Mesendoderm (in vitro differentiated cells): Measurements from ENCODE around the gene ERBB4.

ENCODE experiments used
- DNase-seq: peaks from one replicate; pipeline ENCODE4 v3.0.0; 2013
- H2AK5ac ChIP-seq: 2 replicates; pipeline ENCODE4 v1.6.1; 2013; ENCODE audit warnings: low read length, inconsistent platforms
- H2BK120ac ChIP-seq: 2 replicates; pipeline ENCODE4 v1.6.1; 2013; ENCODE audit warnings: low read depth, mild to moderate bottlenecking, low read length, moderate library complexity, mixed read lengths
- H2BK15ac ChIP-seq: replicated peaks from 2 replicates; pipeline ENCODE4 v1.6.1; 2013; ENCODE audit warnings: low read depth, mild to moderate bottlenecking, moderate library complexity
- H2BK5ac ChIP-seq: 2 replicates; pipeline ENCODE4 v1.6.1; 2013; ENCODE audit warnings: low read length, inconsistent platforms
- H3K18ac ChIP-seq: 2 replicates; pipeline ENCODE4 v1.6.1; 2013; ENCODE audit warnings: mild to moderate bottlenecking, low read length, mixed read lengths
- H3K23ac ChIP-seq: one replicate; pipeline ENCODE4 v1.6.1; 2013; ENCODE audit warnings: low read length
- H3K27ac ChIP-seq: 2 replicates; pipeline ENCODE4 v1.5.1; 2013; ENCODE audit warnings: low read depth, mild to moderate bottlenecking, inconsistent platforms, low read length, moderate library complexity
- H3K27me3 ChIP-seq: 2 replicates; pipeline ENCODE4 v1.6.1; 2013; ENCODE audit warnings: low read length, control low read depth, mild to moderate bottlenecking, inconsistent platforms; ENCODE audit not compliant: insufficient read depth, poor library complexity
- H3K36me3 ChIP-seq: 2 replicates; pipeline ENCODE4 v1.6.1; 2013; ENCODE audit warnings: low read length, inconsistent platforms; ENCODE audit not compliant: control insufficient read depth, insufficient read depth
- H3K4ac ChIP-seq: one replicate; pipeline ENCODE4 v1.6.1; 2013; ENCODE audit warnings: low read depth, mild to moderate bottlenecking, low read length, moderate library complexity
- H3K4me1 ChIP-seq: 2 replicates; pipeline ENCODE4 v1.6.1; 2013; ENCODE audit warnings: low read depth, low read length, inconsistent platforms; ENCODE audit not compliant: control insufficient read depth
- H3K4me2 ChIP-seq: 2 replicates; pipeline ENCODE4 v1.6.1; 2013; ENCODE audit warnings: low read length
- H3K4me3 ChIP-seq: 2 replicates; pipeline ENCODE4 v1.5.1; 2013; ENCODE audit warnings: mild to moderate bottlenecking, low read length
- H3K56ac ChIP-seq: one replicate; pipeline ENCODE4 v1.6.1; 2013; ENCODE audit warnings: low read length
- H3K79me1 ChIP-seq: 2 replicates; pipeline ENCODE4 v1.6.1; 2013; ENCODE audit warnings: low read length, inconsistent platforms
- H3K79me2 ChIP-seq: 2 replicates; pipeline ENCODE4 v1.6.1; 2013; ENCODE audit warnings: mild to moderate bottlenecking, low read length; ENCODE audit not compliant: control insufficient read depth, insufficient read depth
- H3K9ac ChIP-seq: 2 replicates; pipeline ENCODE4 v1.6.1; 2013; ENCODE audit warnings: low read length, inconsistent platforms
- H4K5ac ChIP-seq: one replicate; pipeline ENCODE4 v1.6.1; 2013; ENCODE audit warnings: low read length
- H4K8ac ChIP-seq: one replicate; pipeline ENCODE4 v1.6.1; 2013; ENCODE audit warnings: low read depth, mild to moderate bottlenecking, control low read depth, low read length, moderate library complexity
- WGBS: extraction: QIAGEN DNeasy Blood & Tissue Kit; methylation state at CpG from one replicate; pipeline ENCODE4 v1.1.7; 2013; ENCODE audit warnings: low lambda C conversion rate, missing lambda C conversion rate; ENCODE audit not compliant: insufficient coverage; ENCODE audit errors: extremely low coverage; 5-methylcytosine and 5-hydroxymethylcytosine counted together

The ERBB4 gene

GRCh38 chr2:211822686-211823335 lies 715.8 kb downstream of the ERBB4 start:
- Histone ChIP-seq H4K8ac (no peak overlapping the region), H3K4me1 (no peaks in the 10 kb centered on the region), H3K4ac (no peak overlapping the region), H3K18ac (no peak overlapping the region), H3K36me3 (no peaks in the 10 kb centered on the region), H3K79me2 (no peaks in the 10 kb centered on the region), H2AK5ac (no peak overlapping the region), H3K56ac (no peak overlapping the region), H2BK120ac (no peak overlapping the region), H3K23ac (no peak overlapping the region), H2BK5ac (no peak overlapping the region), H3K4me2 (no peak overlapping the region), H4K5ac (no peak overlapping the region), H3K79me1 (no peaks in the 10 kb centered on the region), H3K27ac (no peak overlapping the region), H2BK15ac (no peak overlapping the region), H3K27me3 (no peaks in the 10 kb centered on the region), H3K9ac (no peak overlapping the region), H3K4me3 (no peak overlapping the region)
- WGBS = no CpG with 5 or more reads among the region's 3 CpGs
- no peak for DNase-seq

GRCh38 chr2:211816754-211817153 lies 721.8 kb downstream of the ERBB4 start:
- no peak overlapping the region for H3K18ac ChIP-seq
- H3K4ac ChIP-seq = no peak overlapping the region
- H3K4me3 ChIP-seq = no peak overlapping the region
- no peak overlapping the region for H2BK15ac ChIP-seq
- H3K79me1 ChIP-seq = no peaks in the 10 kb centered on the region
- no peak overlapping the region for H4K8ac ChIP-seq
- H3K23ac ChIP-seq = no peak overlapping the region
- no CpG with 5 or more reads among the region's 1 CpG for WGBS
- no peak overlapping the region for H4K5ac ChIP-seq
- H2AK5ac ChIP-seq = no peak overlapping the region
- no peak overlapping the region for H2BK5ac ChIP-seq
- no peaks in the 10 kb centered on the region for H3K36me3 ChIP-seq
- H3K27me3 ChIP-seq = no peaks in the 10 kb centered on the region
- H3K27ac ChIP-seq = no peak overlapping the region
- H3K4me2 ChIP-seq = no peak overlapping the region
- H2BK120ac ChIP-seq = no peak overlapping the region
- H3K4me1 ChIP-seq = no peaks in the 10 kb centered on the region
- no peaks in the 10 kb centered on the region for H3K79me2 ChIP-seq
- H3K9ac ChIP-seq = no peak overlapping the region
- H3K56ac ChIP-seq = no peak overlapping the region
- no peak for DNase-seq

- H3K79me2 ChIP-seq = no peaks in the 10 kb centered on the region
- H3K18ac ChIP-seq = no peak overlapping the region
- H3K4me3 ChIP-seq = no peak overlapping the region
- H3K23ac ChIP-seq = no peak overlapping the region
- no peak overlapping the region for H2BK15ac ChIP-seq
- no peaks in the 10 kb centered on the region for H3K36me3 ChIP-seq
- no peak overlapping the region for H4K8ac ChIP-seq
- H3K27ac ChIP-seq = no peak overlapping the region
- no peak overlapping the region for H2BK120ac ChIP-seq
- peak; percentile 31 for DNase-seq
- no peaks in the 10 kb centered on the region for H3K79me1 ChIP-seq
- H2AK5ac ChIP-seq = no peak overlapping the region
- no peak overlapping the region for H3K9ac ChIP-seq
- no peak overlapping the region for H3K4me2 ChIP-seq
- H4K5ac ChIP-seq = no peak overlapping the region
- no CpG with 5 or more reads among the region's 4 CpGs for WGBS
- H3K4ac ChIP-seq = no peak overlapping the region
- no peaks in the 10 kb centered on the region for H3K4me1 ChIP-seq
- no peak overlapping the region for H2BK5ac ChIP-seq
- H3K56ac ChIP-seq = no peak overlapping the region
- no peaks in the 10 kb centered on the region for H3K27me3 ChIP-seq
Measured at GRCh38 chr2:211812587-211812986, 726.0 kb downstream of the ERBB4 start.

- DNase-seq = no peak
- H3K18ac ChIP-seq = no peak overlapping the region
- no peak overlapping the region for H3K4me3 ChIP-seq
- no peak overlapping the region for H2AK5ac ChIP-seq
- no peak overlapping the region for H2BK15ac ChIP-seq
- H3K23ac ChIP-seq = no peak overlapping the region
- no peaks in the 10 kb centered on the region for H3K4me1 ChIP-seq
- H3K36me3 ChIP-seq = no peaks in the 10 kb centered on the region
- no peaks in the 10 kb centered on the region for H3K79me2 ChIP-seq
- no peak overlapping the region for H3K27ac ChIP-seq
- H3K56ac ChIP-seq = no peak overlapping the region
- H4K5ac ChIP-seq = no peak overlapping the region
- H3K4me2 ChIP-seq = no peak overlapping the region
- no peak overlapping the region for H2BK5ac ChIP-seq
- no peak overlapping the region for H4K8ac ChIP-seq
- no peaks in the 10 kb centered on the region for H3K27me3 ChIP-seq
- H3K4ac ChIP-seq = no peak overlapping the region
- no peaks in the 10 kb centered on the region for H3K79me1 ChIP-seq
- H3K9ac ChIP-seq = no peak overlapping the region
- no peak overlapping the region for H2BK120ac ChIP-seq
- WGBS = no CpG with 5 or more reads among the region's 4 CpGs
Measured at GRCh38 chr2:211802666-211803065, 735.9 kb downstream of the ERBB4 start.

- Histone ChIP-seq H3K18ac (no peak overlapping the region), H3K23ac (no peak overlapping the region), H3K4me1 (no peaks in the 10 kb centered on the region), H2BK15ac (no peak overlapping the region), H2BK5ac (no peak overlapping the region), H3K79me2 (no peaks in the 10 kb centered on the region), H3K27me3 (no peaks in the 10 kb centered on the region), H3K9ac (no peak overlapping the region), H3K4me3 (no peak overlapping the region), H2AK5ac (no peak overlapping the region), H3K79me1 (no peaks in the 10 kb centered on the region), H3K36me3 (no peaks in the 10 kb centered on the region), H3K4ac (no peak overlapping the region), H4K8ac (no peak overlapping the region), H2BK120ac (no peak overlapping the region), H3K4me2 (no peak overlapping the region), H4K5ac (no peak overlapping the region), H3K27ac (no peak overlapping the region), H3K56ac (no peak overlapping the region)
- DNase-seq = no peak
- WGBS = no CpG with 5 or more reads among the region's 1 CpG
Measured at GRCh38 chr2:211800001-211800400, 738.6 kb downstream of the ERBB4 start.

- Histone ChIP-seq H3K56ac (no peak overlapping the region), H3K27ac (no peak overlapping the region), H3K23ac (no peak overlapping the region), H4K5ac (no peak overlapping the region), H2BK120ac (no peak overlapping the region), H2AK5ac (no peak overlapping the region), H4K8ac (no peak overlapping the region), H3K4ac (no peak overlapping the region), H3K4me1 (no peaks in the 10 kb centered on the region), H2BK5ac (no peak overlapping the region), H3K18ac (no peak overlapping the region), H3K79me2 (no peaks in the 10 kb centered on the region), H3K4me2 (no peak overlapping the region), H3K27me3 (no peaks in the 10 kb centered on the region), H3K79me1 (no peaks in the 10 kb centered on the region), H3K36me3 (no peaks in the 10 kb centered on the region), H2BK15ac (no peak overlapping the region), H3K9ac (no peak overlapping the region), H3K4me3 (no peak overlapping the region)
- DNase-seq = peak; percentile 21
- WGBS = no CpG with 5 or more reads among the region's 1 CpG
Measured at GRCh38 chr2:211798868-211799267, 739.7 kb downstream of the ERBB4 start.
